HG02678 (cell line): Measurements from ENCODE around the gene MN1.

ENCODE experiments used
- ATAC-seq: cut with Tn5 transposase; IDR thresholded peaks from one replicate; pipeline ENCODE4 v1.9.1; 2021; ENCODE audit warnings: mild to moderate bottlenecking, moderate library complexity; ENCODE audit not compliant: unreplicated experiment

Gene MN1

GRCh38 chr22:27827604-27828587 lies 26.3 kb upstream of the MN1 start:
- no peak for ATAC-seq

DNA sequence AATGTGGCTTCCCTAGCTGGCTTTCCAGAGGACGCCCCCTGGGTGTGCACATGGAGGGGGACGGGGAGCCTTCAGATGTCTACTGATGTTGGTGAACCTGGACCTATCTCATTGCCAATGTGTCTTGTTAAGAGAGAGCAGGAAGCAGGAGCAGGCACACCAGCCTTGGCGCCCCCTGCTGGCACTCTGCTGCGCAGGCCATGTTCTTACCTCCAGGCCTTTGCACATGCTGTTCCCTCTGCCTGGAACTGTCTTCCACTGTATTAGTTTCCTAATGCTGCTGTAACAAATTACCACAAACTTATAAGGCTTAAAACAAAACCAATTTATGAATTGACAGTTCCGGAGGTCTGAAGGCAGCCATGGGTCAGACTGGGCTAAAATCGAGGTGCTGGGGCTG lies 23.6 kb upstream of the MN1 start:
- no peak for ATAC-seq

DNA sequence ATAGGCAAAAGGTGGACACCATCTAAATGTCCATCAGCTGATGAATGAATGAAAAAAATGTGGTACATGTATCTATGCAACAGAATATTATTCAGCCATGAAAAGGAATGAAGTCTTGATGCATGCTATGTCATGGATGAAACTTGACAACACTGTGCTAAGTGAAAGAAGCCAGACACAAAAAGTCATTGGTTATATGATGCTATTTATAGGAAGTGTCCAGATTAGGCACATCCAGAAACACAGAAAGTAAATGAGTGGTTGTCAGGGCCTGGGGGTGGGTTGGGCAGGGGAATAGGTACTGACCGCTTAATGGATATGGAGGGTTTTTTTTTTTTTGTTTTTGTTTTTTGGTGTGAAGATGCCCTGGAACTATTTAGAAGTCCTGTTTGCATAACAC lies 21.7 kb upstream of the MN1 start:
- no peak for ATAC-seq

DNA sequence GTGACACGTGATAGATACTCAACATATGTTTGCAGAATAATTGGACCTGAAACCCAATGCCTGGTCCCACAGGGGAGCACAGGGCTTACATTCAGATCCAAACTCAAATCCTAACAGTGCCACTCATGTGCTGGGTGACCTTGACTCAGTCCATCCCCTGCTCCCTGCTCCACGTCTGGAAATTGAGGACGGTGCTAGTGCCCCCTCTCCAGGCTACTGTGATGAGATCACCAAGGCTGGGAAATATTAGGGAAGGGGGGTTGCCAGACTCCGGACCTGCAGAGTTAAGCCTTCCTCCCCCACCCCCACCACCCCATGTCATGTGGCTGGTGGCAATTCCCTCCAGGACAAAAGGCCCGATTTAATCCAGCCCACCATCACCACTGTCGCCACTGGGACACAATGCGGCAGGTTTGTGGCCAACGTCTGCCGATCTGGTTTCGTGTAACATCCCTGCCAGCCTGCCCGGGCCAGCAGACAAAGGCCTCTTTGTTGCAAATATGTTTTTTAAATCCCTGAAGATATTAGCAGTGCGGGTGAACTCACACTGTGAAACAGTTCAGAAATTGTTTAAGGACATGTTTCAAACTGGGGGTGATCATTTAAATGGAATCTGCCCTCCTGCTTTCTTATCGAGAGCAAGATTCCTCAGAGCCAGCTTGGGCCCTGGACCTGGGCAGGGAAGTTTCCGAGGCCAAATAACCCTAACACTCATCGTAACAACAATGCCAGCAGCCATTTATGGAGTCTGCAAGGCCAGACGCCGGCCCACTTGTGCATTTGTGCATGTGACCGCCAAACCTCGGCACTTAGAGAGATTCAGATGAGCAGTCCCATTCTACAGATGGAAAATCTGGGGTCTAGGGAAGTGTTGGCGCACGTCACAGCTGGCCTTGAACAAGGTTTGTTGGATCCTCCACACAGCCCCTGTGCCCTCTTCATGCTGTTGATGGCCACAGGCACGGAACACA lies 19.6 kb upstream of the MN1 start:
- no peak for ATAC-seq

- no peak for ATAC-seq
These were observed 15.0 kb upstream of the MN1 start for GRCh38 chr22:27816552-27816951.

DNA sequence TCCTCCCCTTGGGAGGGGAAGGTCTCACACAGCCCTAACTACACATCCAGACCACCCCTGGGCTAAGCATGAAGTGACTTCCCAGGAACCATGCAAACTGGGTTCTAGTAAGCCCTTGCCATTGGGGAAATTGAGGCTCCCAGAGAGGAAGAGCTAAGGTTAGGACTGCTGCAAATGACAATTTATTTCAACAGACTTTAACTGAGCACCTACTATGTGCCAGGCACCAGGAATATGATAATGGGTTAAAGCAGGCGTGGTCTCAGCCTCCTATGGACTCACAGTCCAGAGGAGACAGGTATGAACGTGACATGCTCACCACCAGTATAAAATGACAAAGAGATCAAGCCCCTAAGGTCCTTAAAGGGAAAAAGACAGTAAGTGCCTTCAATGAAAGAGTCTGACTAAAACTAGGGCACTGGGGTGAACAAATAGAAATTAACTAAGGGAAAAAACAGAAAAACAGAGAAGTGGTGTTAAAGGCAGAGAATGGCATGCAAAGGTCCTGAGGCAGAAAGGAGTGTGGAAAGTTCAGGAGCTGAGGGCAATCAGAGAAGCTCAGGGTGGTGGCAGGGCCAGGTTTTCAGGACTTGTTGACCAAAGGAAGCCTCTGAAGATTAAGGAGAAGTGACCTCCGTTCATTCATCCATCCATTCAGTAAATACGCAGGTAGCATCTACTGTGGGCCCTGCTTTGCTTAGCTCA lies 14.4 kb upstream of the MN1 start:
- ATAC-seq, result no peak

DNA sequence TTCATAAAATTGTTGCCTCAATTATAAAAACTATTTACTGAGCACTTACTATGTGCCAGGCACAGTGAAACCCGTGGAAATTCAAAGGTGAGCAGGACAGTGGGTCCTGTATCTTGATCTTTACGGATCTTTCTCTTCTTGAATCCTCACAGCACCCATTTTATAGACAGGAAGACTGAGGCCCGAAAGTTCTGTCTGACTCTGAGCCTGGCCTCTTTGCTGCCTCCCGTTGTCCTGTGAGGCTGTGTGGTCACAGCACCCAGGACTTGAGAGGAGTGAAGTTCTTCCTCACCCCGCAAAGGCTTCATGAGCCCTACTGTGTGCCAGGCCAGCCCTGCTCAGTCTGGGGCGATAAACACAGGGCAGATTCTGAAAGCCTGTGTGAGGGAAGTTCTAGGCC lies 13.4 kb upstream of the MN1 start:
- no peak for ATAC-seq

DNA sequence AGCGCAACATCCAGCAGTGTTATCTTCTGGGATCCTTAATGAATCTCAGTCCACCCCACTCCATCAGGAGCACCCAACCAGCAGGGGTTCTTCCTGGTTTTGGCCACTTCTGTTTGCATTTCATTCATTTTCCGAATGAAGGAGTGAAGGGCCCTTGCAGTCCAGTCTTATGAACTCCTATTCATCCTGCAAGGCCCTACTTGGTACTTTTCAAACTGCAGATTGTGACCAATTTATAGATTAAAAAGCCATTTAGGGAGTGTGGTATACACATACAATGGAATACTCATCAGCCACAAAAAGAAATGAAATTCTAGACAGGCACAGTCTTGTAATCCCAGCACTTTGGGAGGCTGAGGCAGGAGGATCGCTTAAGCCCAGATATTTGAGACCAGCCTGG lies 10.2 kb upstream of the MN1 start:
- no peak for ATAC-seq

GRCh38 chr22:27810609-27811151 lies 9.1 kb upstream of the MN1 start:
- ATAC-seq, result no peak

DNA sequence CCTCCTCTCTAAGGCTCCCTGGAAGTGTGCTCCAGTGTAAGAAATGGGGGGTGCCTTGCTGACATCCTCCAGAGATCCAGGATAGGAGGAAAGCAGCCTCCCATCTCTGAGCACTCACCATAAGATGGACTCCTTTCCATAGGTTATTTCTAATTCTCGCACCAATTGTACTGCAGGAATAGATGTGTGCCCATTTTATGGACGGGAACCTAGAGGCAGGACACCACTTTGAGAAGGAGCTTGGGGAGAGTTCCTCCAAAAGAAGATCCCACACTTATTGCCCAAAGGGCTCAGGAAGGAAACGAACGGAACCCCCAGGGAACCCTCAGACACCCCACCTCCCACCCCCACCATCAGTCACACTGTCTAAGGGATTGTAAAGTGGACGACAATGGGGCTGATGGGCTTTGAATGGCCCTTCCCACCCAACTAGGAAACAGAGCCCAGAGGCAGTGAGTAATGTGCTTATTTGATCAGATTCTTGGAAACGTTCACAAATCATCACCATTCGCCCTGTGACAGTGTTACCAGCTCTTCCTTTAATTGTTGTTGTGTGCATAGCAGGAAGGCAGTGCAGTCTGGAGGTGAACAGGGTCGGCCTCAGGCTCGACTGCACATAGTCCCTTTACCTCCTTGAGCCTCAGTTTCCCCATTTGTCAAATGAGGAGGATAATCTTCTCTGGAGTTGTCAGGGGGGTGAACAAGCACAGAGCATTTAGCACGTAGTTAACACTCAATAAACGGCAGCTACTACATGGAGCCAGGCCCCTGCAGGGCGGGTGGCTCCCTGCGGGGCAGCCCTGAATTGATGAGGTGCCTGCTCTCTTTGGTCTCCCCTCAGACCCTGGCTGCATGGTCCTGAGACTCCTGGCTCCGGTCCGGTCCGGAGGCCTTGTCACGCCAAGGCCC lies 8.4 kb upstream of the MN1 start:
- ATAC-seq, result no peak

- ATAC-seq, result no peak
These were observed 7.7 kb upstream of the MN1 start for GRCh38 chr22:27809226-27809603.

DNA sequence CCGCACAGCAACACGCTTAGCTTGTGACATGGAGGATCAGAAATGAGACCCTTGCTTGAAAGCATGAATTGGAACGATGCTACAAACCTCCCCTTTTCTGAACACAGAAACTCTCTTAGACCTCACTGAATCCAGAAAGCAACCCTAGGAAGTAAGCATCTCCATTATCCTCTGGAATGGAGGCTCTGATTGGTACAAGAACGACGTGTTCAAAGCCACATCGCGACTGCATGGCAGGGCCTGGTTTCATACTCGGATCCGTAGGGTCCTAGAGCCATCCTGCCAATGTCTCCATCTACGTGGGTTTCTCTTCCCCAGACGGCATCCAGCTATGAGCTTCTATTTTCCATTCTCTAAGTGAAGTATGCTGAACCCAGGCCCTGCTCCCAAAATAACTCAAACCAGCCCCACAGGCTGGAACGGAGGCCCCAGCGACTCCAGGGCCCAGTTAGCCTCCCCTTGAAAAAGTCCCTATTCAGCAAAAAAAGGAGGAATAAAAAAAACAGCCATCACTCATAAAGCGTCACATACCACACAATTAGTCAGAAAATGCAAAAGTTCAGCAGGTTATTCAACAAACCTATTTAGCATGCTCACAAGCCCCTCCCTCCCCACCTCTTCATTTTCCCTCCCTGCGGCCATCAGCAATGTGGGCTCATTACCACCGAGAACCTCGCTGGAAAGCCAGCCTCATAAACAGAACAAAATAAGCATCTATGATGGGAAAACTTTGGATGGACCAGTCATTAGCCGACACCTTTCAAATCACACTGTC lies 7.1 kb upstream of the MN1 start:
- no peak for ATAC-seq

DNA sequence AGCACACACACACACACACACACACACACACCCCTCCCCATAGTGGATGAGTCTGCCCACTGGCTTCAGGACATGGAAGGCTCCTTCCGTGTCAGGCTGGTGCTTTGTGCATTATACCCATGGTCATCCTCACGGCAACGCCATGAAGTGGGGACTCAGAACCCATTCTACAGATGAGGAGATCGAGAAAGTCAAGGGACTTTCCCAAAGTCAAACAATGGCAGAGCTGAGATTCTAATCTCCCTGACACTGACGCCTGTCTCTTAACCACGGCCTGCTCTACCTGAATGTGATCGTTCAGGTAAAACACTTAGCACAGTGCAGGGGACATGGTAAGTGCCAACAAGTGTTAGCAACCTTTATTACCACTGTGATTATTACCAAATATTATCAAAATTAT lies 4.3 kb upstream of the MN1 start:
- ATAC-seq, result no peak

- no peak for ATAC-seq
These were observed 3.1 kb upstream of the MN1 start for GRCh38 chr22:27804470-27805297.

DNA sequence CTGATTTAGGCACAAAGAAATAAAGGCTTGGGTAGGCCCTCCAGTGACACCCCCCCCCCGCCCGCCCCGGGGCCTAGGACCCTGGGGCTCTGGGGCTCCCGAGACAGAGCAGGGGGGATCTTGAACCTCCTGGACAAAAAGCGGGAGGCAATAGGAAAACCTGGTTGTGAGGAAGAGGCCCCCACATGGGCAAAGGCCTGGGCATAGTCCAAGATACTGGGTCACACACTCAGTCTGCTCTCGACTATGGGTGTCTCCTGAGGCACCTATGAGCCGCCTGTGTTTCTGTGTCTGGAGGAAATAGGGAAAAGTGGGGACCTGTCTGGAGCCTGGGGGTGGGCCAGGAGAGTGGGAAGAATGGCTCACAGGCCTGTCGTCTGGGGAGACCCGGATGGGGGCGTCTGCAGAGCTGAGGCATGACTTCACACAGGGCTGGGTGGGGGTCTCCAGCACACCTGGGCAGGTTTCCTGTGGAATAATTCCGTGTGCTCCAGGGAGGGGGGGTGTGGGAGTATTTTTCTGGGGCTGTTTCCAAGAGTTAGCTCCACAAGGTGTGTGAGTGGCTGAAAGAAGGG lies 2.4 kb upstream of the MN1 start:
- no peak for ATAC-seq

DNA sequence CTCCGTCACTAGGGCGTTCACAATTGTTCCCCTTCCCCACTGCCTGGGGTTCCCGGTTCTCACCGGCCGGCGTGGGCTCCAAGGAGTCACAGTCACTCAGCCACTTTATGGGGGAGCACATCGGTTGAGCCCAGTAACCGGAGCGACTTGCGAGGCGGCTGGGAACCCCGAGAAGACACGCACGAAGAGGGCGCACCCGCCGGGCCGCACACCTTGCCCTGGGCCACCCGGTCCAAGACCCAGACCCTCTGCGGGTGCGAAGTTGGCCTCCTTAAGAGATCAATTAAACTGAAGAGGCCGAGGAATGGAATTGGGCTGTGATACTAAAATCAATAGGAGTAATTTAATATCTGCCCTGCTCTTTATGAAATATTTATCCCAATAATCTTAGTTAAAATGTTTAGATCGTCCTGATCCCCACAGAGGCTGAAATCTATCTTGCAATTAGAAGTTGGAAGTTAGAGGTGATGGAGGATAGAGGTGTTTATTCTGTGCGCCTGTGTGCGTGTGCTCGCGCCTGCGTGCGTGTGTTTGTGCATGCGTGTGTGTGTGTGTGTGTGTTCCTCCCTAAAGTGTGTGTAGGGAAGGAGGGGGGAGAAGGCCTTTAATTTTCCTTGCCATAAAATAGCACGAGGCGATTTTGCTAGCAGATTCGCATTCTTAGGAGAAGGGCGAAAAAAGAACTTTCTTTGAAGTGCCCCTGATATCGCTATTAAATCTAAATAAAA lies 954 bp upstream of the MN1 start:
- ATAC-seq, result no peak

DNA sequence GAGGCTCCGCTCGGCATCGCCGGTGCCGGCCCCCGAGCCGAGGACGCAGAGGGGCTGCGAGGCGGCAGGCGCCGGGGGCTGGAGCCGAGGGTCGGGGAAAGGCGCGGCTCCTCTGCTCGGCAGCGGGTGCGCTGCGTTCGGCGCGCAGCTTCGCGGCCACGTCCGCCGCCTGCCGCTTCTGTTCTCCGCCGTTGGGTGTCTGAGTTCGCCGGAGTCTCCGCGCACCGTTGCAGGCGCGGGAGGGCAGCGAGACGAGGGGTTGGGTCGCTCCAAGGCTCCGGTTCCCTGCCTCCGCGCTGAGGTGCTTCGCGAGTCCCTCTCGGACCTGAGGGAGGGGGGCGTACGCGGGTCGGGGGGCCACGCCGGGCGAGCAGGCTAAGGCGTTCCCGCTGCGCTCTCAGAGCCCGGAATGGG lies 347 bp downstream of the MN1 start:
- no peak for ATAC-seq
